Smooth muscle cell (in vitro differentiated cells): ENCODE data around the gene EXTL2. TPM values are rescaled to one million over a fixed set of nuclear protein-coding genes. Genes with fewer than 3 reads are reported as not detected.

Experiments
- DNase-seq: peaks from one replicate; lab custom pipeline; 2025; ENCODE audit not compliant: unreplicated experiment; lab: John Stamatoyannopoulos, UW
- H2AFZ ChIP-seq: fragments of 200-600 bp; sonication (generic); 2 replicates; pipeline ENCODE4 v1.6.0; 2016; ENCODE audit warnings: antibody characterized with exemption, low read depth, mild to moderate bottlenecking
- H3F3A ChIP-seq: fragments of 200-600 bp; sonication (generic); 2 replicates; pipeline ENCODE4 v1.6.0; 2017; ENCODE audit warnings: antibody characterized with exemption, low read depth
- H3K27ac ChIP-seq: fragments of 200-600 bp; sonication (generic); 2 replicates; pipeline ENCODE4 v1.5.1; 2016; ENCODE audit warnings: low read depth, mild to moderate bottlenecking
- H3K27me3 ChIP-seq: fragments of 200-600 bp; sonication (generic); 2 replicates; pipeline ENCODE4 v1.6.1; 2016; ENCODE audit warnings: low read depth, mild to moderate bottlenecking
- H3K36me3 ChIP-seq: fragments of 200-600 bp; sonication (generic); 2 replicates; pipeline ENCODE4 v1.5.1; 2016; ENCODE audit warnings: low read depth
- H3K4me1 ChIP-seq: fragments of 200-600 bp; sonication (generic); 2 replicates; pipeline ENCODE4 v1.5.1; 2016; ENCODE audit warnings: low read depth
- H3K4me2 ChIP-seq: fragments of 200-600 bp; sonication (generic); 2 replicates; pipeline ENCODE4 v1.6.0; 2016; ENCODE audit warnings: mild to moderate bottlenecking
- H3K4me3 ChIP-seq: fragments of 200-600 bp; sonication (generic); 2 replicates; pipeline ENCODE4 v1.5.1; 2016; ENCODE audit warnings: mild to moderate bottlenecking
- H3K79me2 ChIP-seq: fragments of 200-600 bp; sonication (generic); 2 replicates; pipeline ENCODE4 v1.6.0; 2016; ENCODE audit warnings: low read depth, mild to moderate bottlenecking
- H3K9ac ChIP-seq: fragments of 200-600 bp; sonication (generic); 2 replicates; pipeline ENCODE4 v1.6.0; 2016; ENCODE audit warnings: low read depth
- H3K9me3 ChIP-seq: fragments of 200-600 bp; sonication (generic); replicated peaks from 2 replicates; pipeline ENCODE4 v1.5.1; 2016; ENCODE audit warnings: low read depth
- H4K20me1 ChIP-seq: fragments of 200-600 bp; sonication (generic); 2 replicates; pipeline ENCODE4 v1.6.0; 2016; ENCODE audit warnings: low read depth
- CTCF ChIP-seq: fragments of 200-600 bp; sonication (generic); IDR thresholded peaks from 2 replicates; pipeline ENCODE4 v1.5.1; 2017; ENCODE audit warnings: borderline replicate concordance, mild to moderate bottlenecking, antibody characterized with exemption; ENCODE audit not compliant: insufficient read depth, poor library complexity, severe bottlenecking
- WGBS: methylation state at CpG from one replicate; pipeline ENCODE4 v1.1.7; 2016; ENCODE audit warnings: low lambda C conversion rate; 5-methylcytosine and 5-hydroxymethylcytosine counted together
- polyA plus RNA-seq: library from polyadenylated mRNA; unstranded; fragments of >200 nt; fragmentation: Nextera tagmentation; extraction: Ambion mirVana; gene quantifications from 2 replicates; pipeline ENCODE4 v1.2.1, GENCODE V29; 2016
- total RNA-seq: library from RNA; depleted of rRNA; stranded (reverse); fragments of >200 nt; gene quantifications from 2 replicates; pipeline ENCODE4 v1.2.3, GENCODE V29; 2014

The EXTL2 gene
- total and polyA plus RNA-seq, 2 experiments from 2014 or later: 51.9 to 54.3 TPM

- H3K9me3 ChIP-seq: no peaks in the 10 kb centered on the region
- H4K20me1 ChIP-seq: peaks cover 37% of the 10 kb centered on the region
- no peaks in the 10 kb centered on the region for H3K27me3 ChIP-seq
- no peak overlapping the region for H3K27ac ChIP-seq
- peaks cover 45% of the 10 kb centered on the region for H3K36me3 ChIP-seq
- no peaks in the 10 kb centered on the region for H3F3A ChIP-seq
- no peaks in the 10 kb centered on the region for H3K4me1 ChIP-seq
- TF ChIP-seq CTCF: no peak
- H2AFZ ChIP-seq: no peak overlapping the region
- H3K9ac ChIP-seq: no peak overlapping the region
- no peak overlapping the region for H3K4me2 ChIP-seq
- DNase-seq: no peak
- no peak overlapping the region for H3K4me3 ChIP-seq
- peaks cover 4% of the 10 kb centered on the region for H3K79me2 ChIP-seq
Observed at GRCh38 chr1:100912019-100912418, 17.4 kb upstream of the EXTL2 start.

GRCh38 chr1:100909018-100909417, 14.4 kb upstream of the EXTL2 start:
- Histone ChIP-seq H3K36me3 (peaks cover 53% of the 10 kb centered on the region), H3K4me1 (no peaks in the 10 kb centered on the region), H3K4me2 (no peak overlapping the region), H3K4me3 (no peak overlapping the region), H3F3A (no peaks in the 10 kb centered on the region), H4K20me1 (peaks cover 37% of the 10 kb centered on the region), H3K9ac (no peak overlapping the region), H3K9me3 (no peaks in the 10 kb centered on the region), H3K79me2 (peaks cover 12% of the 10 kb centered on the region), H3K27ac (no peak overlapping the region), H3K27me3 (no peaks in the 10 kb centered on the region), H2AFZ (no peak overlapping the region)
- TF ChIP-seq CTCF: no peak
- no peak for DNase-seq

GRCh38 chr1:100907887-100908286, 13.2 kb upstream of the EXTL2 start:
- Histone ChIP-seq H3K9me3 (no peaks in the 10 kb centered on the region), H3K9ac (no peak overlapping the region), H4K20me1 (peaks cover 32% of the 10 kb centered on the region), H3K27ac (no peak overlapping the region), H3K4me2 (no peak overlapping the region), H3F3A (no peaks in the 10 kb centered on the region), H3K27me3 (no peaks in the 10 kb centered on the region), H3K4me1 (no peaks in the 10 kb centered on the region), H3K4me3 (no peak overlapping the region), H3K79me2 (peaks cover 20% of the 10 kb centered on the region), H3K36me3 (peaks cover 44% of the 10 kb centered on the region), H2AFZ (no peak overlapping the region)
- DNase-seq: no peak
- 94% methylated on average over 1 of the region's 1 CpG for WGBS
- TF ChIP-seq CTCF: no peak

GRCh38 chr1:100905181-100905580, 10.5 kb upstream of the EXTL2 start:
- peaks cover 42% of the 10 kb centered on the region for H3K36me3 ChIP-seq

More at GRCh38 chr1:100905181-100905580, 10.5 kb upstream of the EXTL2 start:
- Histone ChIP-seq H2AFZ (no peak overlapping the region), H4K20me1 (peaks cover 34% of the 10 kb centered on the region), H3F3A (no peaks in the 10 kb centered on the region), H3K4me2 (no peak overlapping the region), H3K79me2 (peaks cover 45% of the 10 kb centered on the region), H3K9me3 (no peaks in the 10 kb centered on the region), H3K27me3 (no peaks in the 10 kb centered on the region), H3K27ac (no peak overlapping the region), H3K4me3 (no peak overlapping the region), H3K9ac (no peak overlapping the region), H3K4me1 (no peaks in the 10 kb centered on the region)
- TF ChIP-seq CTCF: no peak
- WGBS: 97% methylated on average over 3 of the region's 3 CpGs
- no peak for DNase-seq
